Mammary epithelial cell (primary cell): ENCODE results near the gene PARPBP.

Source experiments
- CTCF ChIP-seq, 2 donors: IDR thresholded peaks in 1 of 2; conservative IDR thresholded peaks in 1 of 2; 2 replicates each; pipeline ENCODE4 v1.5.1; 2011 to 2012; ENCODE audit warnings: inconsistent platforms in 2 of 2, low read length in 2 of 2, mild to moderate bottlenecking in 2 of 2, control low read depth in 1 of 2, low read depth in 1 of 2; ENCODE audit not compliant: insufficient read depth in 1 of 2; ENCODE audit errors: extremely low read depth in 1 of 2
- EZH2 ChIP-seq: IDR thresholded peaks from 2 replicates; pipeline ENCODE4 v1.6.1; 2012; ENCODE audit warnings: low read length, inconsistent platforms, borderline replicate concordance

GRCh38 chr12:102167821-102168604 is 48.0 kb downstream of the PARPBP start:
- no peak for TF ChIP-seq CTCF (conservative IDR thresholded peaks at IDR 0.05 in 1 of 2, IDR thresholded peaks at IDR 0.05 in 1 of 2; ENCODE audit: extremely low read depth in 1 of 2, insufficient read depth in 1 of 2, low read depth in 1 of 2, low read length in 2 of 2)
- no peak for TF ChIP-seq EZH2
